GM18520 (cell line): ENCODE data around the gene SNCB.

Experiments
- ATAC-seq: cut with Tn5 transposase; IDR thresholded peaks from one replicate; pipeline ENCODE4 v1.9.1; 2021; ENCODE audit not compliant: unreplicated experiment

SNCB gene

DNA sequence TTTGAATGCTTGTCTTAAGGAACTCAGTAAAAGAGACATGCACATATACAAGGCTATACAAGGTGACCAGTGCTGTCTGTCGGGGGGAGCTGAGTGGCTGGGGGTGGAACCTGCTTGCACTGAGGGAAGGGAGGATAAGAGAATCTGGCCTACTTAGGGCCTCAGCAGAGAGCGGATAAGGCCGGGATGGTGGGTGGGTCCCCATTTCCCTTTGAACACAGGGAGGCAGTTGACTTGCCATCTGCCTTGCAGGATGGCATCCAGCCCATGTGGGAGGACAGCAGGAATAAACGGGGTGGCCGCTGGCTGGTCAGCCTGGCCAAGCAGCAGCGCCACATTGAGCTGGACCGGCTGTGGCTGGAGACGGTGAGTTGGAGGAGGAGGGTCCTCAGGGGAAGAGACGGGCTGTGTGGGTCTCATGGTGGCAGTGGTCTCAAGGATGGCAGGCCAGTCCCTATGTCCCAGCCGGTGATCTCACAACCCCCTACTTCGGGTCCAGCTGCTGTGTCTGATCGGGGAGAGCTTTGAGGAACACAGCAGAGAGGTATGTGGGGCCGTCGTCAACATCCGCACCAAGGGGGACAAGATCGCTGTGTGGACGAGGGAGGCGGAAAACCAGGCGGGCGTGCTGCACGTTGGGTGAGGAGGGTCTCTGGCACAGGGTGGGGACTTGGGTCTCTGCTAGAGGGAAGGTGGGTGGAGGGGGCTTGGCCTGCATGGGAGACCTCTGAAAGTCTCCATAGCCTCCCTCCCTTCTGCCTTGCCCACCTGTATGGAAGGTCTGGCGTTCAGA, 14.7 kb upstream of the SNCB start:
- ATAC-seq: no peak

DNA sequence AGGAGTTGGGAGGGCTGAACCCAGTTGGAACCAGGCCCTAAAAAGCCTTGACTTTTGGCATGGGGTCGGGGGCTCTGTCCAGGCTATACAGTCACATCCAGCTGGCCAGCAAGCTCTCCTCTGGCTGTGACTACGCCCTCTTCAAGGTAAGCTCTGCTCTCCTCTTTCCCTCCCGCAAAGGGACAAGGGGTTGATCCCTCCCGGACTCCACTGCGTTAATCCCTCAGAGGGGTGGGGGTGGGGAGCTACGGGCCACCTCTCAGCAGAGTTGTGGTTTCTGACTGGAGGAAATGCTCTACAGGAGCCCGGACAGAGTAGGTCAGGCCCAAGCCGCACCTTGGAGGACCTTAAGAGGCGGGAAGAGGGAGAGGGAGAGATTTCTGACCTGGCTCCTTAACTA, 14.0 kb upstream of the SNCB start:
- no peak for ATAC-seq

DNA sequence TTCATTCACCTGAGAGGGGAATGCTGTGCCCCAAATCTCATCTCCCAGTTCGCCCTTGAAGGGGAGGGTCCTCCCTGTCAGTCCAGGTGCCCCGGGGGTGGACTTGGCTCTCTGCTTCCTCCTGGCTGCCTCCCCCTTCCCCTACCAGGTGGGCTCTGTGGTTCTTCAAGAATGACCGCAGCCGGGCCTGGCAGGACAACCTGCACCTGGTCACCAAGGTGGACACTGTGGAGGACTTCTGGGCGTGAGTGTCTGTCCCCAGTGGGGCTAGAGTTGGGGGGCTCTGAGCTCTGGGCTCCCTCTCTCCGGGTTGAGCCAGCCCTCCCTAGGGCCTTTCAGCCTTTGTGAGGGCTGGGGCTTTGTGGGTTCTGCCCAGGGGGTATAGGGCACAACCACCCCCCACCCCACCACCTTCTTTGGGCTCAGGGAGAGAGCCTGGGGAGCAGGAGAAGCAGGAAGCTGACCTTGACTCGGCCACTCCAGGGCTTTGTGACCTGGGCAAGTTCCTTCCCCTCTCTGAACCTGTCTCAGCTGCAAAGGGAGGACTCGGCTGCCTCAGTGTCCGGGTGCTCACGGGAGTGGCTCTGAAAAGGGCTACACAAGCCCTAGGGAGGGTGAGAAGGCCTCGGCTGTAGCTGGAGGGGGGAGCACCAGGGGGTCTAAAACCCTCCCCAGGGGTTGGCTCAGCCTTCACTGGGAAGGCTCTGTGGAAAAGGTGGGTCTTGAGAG, 13.3 kb upstream of the SNCB start:
- no peak for ATAC-seq

DNA sequence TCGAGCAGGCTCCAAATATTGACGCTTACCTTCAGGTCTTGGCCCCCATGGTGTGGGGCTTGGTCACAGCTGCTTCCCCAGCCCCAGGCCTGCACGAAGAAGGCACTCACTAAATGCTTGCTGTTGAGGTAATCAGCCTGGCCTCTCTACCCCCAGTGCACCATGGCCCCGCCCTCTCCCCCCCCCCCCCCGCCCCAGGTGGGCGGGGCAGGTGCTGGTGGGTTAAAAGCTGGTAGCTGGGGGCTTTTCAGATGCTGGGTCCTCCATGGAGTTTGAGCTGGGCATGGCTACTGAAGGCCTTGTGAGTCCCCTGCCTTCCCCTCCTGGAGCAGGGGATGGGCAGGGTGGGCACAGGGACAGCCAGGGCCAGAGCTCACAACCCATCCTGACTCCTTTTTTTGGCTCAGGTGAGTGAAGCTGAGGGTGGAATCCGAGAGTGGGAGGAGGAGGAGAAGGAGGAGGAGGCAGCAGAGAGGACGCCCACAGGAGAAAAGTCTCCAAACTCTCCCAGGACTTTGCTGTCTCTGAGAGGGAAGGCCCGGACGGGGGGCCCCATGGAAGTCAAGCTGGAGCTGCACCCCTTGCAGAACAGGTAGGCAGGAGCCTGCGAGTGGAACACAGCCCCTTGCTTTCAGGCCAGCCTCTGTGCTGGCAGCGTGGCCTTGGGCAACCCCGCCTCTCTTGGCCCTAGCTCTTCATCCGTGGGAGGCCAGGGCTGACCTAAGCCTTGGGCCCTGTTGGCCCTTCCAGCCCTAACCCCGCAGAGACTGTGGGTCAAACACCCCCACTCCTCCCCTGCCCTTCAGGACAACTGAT, 12.5 kb upstream of the SNCB start:
- ATAC-seq: no peak

DNA sequence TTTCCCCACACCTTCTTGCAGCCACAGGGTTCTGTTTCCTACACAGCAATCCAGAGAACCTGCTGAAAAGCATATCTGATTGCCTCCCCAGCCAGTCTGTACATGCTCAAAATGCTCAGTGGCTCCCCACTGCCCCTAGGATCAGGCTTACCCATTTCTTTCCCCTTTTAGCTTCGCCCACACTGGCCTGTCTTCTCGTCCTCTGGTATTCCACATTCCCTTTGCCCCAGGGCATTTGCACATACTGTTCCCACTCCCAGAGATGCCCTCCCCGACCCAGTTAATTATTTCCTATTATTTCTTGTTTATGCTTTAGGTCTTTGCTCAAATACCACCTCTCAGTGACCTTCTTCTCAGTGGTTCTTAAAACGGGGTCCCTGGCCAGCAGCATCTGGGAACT, 10.3 kb upstream of the SNCB start:
- ATAC-seq: no peak

DNA sequence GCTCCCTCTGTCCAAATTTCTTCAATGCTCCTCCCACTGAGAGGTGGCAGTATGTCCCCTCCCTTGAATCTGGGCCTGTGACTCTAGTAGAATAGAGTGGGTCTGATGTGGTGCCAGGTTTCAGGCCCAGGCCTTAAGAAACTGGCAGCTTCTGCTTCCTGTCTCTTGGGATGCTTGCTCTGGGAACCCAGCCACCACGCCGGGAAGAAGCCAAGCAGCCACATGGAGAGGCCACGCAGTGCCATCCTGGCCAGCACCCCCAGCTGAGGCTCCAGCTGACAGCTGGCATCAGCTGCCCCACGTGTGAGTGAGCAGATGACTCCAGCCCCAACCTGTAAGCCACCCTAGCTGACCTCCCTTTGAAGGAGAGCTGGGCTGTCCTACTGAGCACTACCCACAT, 9.6 kb upstream of the SNCB start:
- ATAC-seq: no peak

DNA sequence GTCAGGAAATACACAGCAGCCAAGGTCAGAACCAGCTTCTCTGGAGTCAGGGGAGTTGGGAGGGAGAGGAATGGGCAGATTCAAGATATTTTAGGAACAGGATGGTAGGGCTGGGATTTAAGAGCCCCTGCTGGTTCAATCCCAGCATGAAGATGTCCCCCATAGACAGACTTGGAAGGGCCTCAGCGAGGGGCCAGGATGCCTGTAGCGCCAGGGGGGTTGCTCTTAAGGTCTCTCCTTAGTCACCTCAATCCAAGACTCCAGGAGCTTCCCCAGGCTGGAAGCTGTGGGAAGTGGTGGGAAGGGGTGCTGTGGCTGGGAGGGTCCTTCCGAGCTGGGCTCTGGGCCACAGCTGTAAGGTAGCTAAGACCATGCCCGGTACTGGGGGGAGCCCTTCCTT, 8.9 kb upstream of the SNCB start:
- ATAC-seq: no peak

DNA sequence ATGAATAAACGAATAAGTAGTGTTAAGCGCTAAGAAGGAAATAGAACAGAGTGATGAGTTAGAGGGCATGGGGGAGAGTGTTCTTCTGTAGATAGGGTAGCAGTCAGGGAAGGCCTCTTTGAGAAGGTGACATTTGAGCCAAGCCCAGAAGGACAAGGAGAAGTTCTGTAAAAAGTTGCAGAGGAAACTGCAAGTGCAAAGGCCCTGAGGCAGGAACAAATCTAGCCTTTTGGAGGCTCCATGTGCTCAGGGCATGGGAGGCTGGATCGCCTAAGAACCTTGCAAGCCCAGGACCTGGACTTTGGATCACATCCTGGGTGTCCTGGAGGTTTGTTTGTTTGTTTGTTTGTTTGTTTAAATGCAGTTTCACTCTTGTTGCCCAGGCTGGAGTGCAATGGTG, 8.1 kb upstream of the SNCB start:
- no peak for ATAC-seq

DNA sequence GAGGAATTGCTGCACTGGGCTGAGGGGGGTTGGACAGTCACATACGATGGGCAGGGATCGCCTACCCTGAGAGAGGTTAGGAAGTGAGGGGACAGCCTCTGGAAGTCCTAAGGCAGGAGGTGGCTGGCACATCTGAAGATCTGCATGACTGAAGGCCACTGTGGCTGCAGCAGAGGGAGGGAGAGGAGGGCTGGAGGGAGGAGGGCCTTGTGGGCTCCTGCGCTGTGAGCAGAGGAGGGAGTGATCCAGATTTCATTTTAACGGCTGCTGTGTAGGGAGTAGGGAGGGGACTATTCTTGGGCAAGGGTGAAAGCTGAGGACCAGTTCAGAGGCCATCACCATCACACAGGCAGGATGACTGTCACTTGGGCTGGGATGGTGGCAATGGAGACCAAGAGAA, 7.2 kb upstream of the SNCB start:
- ATAC-seq: no peak

DNA sequence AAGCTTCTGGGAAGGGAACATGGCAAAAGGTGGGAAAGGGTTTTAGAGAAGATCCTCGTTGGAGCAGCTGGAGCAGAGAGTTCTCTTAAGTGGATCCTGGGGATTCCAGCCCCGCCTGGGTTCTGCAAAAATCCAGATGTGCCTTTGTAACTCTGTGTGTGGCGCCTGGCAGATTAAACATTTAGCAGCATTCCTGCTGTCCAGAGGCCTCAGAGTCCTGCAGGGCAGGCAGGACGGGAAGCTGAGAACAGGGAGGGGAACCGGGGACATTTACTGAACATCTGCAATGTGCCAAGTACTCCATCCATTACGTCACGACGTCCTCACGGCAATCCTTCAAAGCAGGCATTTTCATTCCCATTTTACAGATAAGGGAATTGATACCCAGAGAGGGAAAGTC, 6.1 kb upstream of the SNCB start:
- no peak for ATAC-seq

DNA sequence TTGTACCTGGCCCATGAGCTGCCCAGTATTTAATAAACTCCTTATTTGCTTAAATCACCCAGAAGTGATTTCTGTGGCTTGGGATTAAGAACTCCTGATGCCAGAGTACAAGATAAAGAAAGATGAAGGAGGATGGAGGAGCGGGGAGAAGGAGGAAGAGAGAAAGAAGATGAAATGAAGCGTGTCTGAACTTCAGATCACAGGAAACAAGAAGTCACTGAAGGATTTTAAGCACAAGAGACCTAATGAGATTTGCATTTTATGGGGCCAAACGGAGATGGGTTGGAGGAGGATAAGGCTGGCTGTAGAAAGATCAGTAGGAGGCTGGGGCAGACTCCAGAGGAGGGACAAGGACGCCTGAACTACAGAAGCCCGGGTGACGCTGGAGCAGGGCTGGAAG, 3.3 kb upstream of the SNCB start:
- no peak for ATAC-seq

DNA sequence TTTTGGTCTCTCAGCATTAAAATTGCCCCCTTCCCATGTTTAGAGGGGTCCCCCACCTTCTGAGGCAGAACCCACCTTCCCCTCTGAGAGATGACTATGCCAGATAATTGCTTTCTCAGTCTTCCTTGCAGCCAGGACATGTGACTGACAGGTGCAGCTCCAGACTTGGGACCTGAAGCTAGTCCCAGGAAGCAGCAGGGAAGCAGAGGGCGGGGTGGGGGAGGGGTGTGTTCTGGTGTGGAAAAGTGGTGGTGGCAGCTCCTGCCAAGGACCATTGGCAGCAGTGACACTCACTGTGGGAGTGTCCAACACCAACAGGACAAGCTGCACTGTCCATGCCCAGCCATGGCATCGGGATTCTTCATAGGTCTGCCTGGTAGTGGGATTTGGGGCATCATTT, 2.4 kb upstream of the SNCB start:
- ATAC-seq: no peak

DNA sequence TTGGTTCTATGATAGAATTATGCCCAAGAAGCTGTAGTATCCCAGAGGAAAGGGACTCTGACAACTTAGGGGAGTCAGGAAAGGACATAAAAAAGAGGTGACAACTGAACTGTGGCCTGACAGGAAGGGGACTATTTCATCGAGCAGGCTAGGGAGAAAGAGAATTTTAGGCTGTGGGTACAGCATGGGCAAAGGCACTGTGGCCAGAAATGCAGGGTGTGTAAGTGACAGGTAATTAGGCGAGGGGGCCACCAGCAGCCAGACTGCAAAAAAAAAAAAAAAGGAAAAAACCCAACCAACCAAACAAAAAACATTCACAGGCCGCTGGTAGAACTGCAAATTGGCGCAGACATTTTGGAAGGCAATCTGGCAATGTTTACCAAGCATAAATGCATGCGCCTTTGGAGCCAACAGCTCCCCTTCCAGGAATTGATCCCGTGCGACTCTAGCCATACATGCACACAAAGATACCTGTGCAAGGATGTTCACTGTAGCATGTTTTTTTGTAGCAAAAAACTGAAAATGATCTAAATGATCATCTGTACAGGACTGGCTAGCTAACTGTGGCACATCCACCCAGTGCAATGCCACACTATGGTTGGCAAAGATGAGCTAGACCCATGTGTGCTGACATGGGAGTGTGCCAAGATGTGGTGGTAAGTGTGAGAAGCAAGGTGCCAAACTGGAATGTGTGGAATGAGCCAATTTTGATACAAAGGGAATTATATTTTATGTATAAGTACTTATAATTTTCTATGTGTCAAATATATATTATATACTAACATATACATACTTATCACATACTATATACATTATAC, 1.3 kb upstream of the SNCB start:
- ATAC-seq: no peak

DNA sequence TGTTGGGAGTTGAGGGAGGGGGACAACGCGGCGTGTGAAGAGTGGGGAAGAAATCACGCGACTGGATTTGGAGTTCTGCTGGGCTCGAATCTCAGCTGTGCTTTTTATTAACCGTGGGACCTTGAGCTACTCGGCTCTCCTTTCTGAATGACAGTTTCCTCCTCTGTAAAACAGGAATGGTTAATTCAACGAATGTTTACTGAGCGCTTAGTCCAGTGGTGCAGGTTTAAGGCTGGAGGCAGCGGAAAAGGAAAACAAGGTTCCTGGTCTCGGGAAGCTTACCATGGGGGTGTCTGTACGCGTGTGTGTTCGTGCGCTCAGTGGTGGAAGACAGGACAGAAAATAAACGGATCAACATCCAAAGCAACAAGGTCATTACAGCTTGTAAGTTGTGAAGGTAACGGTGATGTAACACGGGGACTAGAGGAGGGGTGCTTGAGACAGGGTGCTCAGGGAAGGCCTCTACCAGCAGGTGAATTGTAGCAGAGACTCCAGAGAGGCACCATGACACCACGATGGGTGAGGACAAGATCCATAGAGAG, 418 bp upstream of the SNCB start:
- ATAC-seq: no peak

DNA sequence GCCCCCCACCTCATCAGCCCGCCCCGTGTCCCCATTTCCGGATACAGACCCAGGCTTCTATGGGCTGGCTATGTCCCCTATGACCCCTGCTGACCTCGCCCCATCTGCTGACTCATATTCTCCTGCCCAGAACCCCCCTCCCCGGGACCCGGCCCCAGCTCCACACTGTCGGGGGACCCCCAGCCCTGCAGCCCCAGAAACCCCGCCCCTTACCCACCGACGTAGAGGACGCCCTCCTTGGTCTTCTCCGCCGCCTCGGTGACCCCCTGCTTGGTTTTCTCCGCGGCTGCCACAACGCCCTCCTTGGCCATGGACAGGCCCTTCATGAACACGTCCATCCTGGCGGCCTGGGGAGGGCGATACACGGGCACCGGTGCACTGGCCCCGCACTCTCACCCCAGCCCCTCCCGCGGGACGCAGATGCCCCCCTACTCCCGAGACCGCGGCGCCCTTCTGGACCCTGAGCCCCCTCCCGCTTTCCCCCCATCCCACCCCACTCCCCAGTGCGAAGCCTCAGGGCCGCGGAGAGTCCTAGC, 949 bp downstream of the SNCB start:
- ATAC-seq: no peak

DNA sequence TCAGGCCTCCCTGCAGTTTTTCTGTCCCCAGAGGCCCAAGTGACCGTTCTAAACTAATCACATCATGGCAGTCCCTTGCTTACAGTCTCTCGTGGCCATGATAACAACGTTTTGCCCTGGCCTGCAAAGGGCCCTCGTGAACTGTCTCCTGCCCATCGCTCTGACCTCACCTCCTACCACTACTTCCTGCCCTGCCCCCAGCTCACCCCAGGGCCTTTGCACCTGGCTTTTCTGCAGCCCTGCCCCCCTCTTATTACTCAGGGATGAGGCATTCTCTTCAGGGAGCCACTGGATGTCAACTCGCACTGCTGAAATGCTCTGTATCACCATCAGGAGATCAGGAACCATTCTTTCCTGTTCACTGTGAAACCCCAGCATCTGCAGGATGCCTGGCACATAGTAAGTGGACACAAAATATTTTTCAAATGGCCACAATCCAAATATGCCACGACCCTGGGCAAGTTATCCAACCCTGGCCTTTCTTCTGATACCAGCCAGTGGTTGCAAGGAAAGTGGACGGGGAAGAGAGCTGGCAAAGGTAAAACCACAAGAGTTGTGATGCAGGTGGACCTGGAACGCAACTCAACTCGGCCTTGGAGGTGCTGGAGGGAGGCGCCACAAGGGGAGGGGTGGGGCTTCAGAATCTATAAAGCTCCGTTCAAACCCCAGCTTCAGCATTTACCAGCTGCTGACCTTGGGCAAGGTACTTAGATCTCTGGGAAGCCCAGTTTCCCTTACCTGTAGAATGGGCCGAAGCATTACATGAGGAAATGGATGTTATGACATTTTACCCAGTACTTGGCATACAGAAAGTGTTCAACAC, 1.7 kb downstream of the SNCB start:
- no peak for ATAC-seq

DNA sequence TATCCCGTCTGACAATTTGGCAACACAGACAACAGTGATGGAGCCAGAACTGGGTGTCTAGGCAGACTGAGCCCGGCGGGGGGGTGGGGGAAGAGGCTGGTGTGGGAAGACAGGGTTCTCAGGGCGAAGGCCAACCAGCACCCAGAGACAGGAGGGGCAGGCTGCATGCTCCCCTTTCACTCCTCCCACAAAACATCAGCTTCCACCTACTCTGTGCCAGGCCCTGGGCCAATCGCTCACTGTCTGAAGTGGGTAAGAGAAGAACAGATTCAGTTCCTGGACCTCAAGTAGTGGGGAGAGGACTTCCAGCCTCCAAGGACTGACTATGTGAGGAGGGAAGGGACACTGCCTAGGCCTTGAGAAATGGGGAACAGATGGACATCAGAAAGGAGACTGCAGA, 2.8 kb downstream of the SNCB start:
- no peak for ATAC-seq

DNA sequence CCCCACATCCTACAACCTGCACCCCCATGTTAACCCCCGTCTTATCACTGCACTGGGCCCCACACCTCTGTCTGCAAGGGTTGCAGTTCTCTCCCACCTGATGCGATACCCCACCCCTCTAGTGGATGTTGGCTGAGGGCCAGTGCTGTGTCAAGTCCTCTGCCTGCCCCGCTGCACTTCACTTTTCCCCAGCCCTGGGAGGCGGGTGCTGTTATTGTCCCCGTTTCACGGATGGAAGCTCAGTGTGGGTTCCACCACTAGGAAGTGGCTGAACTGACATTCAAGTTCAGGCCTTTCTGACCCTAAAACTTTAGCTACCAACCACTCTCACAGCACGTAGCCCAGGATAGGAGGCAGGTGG, 3.5 kb downstream of the SNCB start:
- ATAC-seq: no peak

DNA sequence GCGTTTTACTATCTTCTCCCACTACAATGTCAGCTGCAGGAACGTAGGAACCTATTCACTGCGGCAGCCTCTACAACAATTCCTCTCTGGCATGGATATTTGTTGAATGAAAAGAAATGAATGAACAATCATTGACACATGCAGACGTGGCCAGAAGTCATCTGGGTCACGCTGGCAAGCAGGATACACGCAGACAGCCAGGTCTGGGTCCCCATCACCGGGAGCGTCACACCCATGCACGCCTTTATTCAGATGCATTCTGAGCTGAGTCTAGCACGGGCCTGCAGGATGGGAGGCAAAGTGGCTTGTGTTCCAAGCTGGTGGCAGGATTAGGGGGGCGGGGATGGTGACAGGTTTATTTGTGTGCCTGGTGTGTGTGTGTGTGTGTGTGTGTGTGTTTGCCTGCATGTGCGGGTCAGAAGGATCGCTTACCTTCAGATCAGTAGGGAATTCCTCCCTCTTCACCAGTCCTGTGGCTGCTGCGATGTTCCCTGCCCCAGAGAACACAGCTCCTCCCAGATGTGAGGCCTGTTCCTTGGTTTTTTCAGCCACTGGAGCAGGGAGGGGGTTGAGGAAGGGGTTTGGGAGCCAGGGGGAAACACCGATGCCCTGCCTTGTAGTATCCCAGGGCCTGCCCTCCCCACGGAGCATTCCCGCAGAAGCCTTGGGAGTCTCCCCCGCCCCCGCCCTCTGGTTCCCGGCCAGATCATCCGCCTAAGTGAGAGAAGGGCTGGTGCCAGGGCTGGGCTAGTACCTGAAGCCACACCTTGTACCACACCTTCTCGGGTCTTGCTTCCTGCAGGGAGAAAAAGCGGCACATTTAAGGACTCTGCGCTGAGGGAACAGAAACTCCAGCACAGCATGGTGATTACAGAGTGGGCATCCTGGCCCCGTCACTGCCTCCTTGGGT, 4.1 kb downstream of the SNCB start:
- ATAC-seq: no peak
